HG02981 (cell line): Measurements from ENCODE around the gene STK17B.
A peak's percentile ranks its signal among the peaks of the same experiment; 100 is the strongest.
"Not testable (repeated sequence)": the region's sequence is repeated elsewhere in the genome, so short reads cannot be mapped to it uniquely, and the experiment has no call there.

Source experiments
- ATAC-seq: cut with Tn5 transposase; IDR thresholded peaks from one replicate; pipeline ENCODE4 v1.9.1; 2021; ENCODE audit warnings: mild to moderate bottlenecking, moderate library complexity; ENCODE audit not compliant: unreplicated experiment

STK17B gene

GRCh38 chr2:196117214-196117705, 54.1 kb downstream of the STK17B start:
- ATAC-seq = no peak

- ATAC-seq = no peak
Observed at GRCh38 chr2:196113061-196113974, 58.1 kb downstream of the STK17B start.

GRCh38 chr2:196112418-196113034, 58.9 kb downstream of the STK17B start:
- no peak for ATAC-seq

GRCh38 chr2:196108604-196109003, 62.8 kb downstream of the STK17B start:
- no peak for ATAC-seq

- ATAC-seq = no peak
Observed at GRCh38 chr2:196105951-196106350, 65.4 kb downstream of the STK17B start.

- ATAC-seq = no peak
Observed at GRCh38 chr2:196104066-196104465, 67.3 kb downstream of the STK17B start.

GRCh38 chr2:196103626-196104025, 67.8 kb downstream of the STK17B start:
- ATAC-seq = no peak

GRCh38 chr2:196101325-196101991, 69.9 kb downstream of the STK17B start:
- peak; percentile 88 for ATAC-seq

- no peak for ATAC-seq
Observed at GRCh38 chr2:196099916-196100315, 71.5 kb downstream of the STK17B start.

GRCh38 chr2:196097864-196098660, 73.3 kb downstream of the STK17B start:
- ATAC-seq = no peak

GRCh38 chr2:196096982-196097745, 74.2 kb downstream of the STK17B start:
- no peak for ATAC-seq

- ATAC-seq = no peak
Observed at GRCh38 chr2:196096264-196096663, 75.1 kb downstream of the STK17B start.

GRCh38 chr2:196089448-196089847, 81.9 kb downstream of the STK17B start:
- not testable (repeated sequence) for ATAC-seq

- ATAC-seq = no peak
Observed at GRCh38 chr2:196088203-196088602, 83.2 kb downstream of the STK17B start.

GRCh38 chr2:196086517-196087368, 84.6 kb downstream of the STK17B start:
- ATAC-seq = no peak

- no peak for ATAC-seq
Observed at GRCh38 chr2:196083601-196084000, 87.8 kb downstream of the STK17B start.
